ENCODE data around the gene SPTBN5. TPM values are rescaled to one million over a fixed set of nuclear protein-coding genes. Genes with fewer than 3 reads are reported as not detected.

SPTBN5 gene
- total RNA-seq, 2 donors from 2014 or later = 0.72 to 2.3 TPM

DNA sequence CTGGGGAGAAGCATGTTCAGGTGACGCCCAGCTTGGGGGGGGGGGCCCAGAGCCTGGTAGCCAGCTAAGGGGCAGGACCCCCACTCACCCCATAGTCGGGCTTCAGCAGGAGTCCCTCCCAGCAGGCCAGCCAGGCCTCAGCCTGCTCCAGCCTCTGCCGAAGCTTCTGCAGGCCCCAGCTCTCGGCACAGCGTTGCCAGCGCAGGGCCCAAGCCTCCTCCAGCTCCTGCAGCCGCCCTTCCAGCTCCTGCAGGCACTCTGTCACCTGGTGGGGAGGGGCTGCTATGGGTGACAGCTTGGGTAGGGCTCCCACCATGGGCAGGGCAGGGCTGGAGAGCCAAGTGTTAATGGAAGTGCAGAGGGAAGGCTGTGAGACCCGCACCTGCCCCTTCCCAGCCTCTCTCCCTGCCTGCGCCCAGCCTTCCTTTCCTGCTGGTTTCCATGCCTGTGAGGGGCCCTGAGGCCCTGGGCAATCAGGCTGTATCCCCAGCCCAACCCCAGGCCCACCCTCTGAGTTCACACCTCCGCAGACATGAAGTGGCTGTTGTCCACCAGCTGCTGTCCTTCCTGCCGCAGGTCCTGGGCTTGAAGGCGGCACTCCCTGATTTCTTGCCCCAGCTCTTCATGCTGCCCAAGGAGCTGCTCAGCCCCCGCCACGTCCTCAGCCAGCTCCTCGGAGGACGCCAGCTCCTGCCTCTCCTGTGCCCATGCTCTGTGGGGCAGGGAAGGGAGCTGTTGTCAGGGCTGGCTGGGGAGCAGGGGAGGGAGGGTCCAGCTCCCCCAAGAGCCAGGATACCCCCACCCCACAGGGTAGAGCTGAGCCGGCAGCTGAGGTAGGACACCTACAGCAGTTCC lies 40.9 kb downstream of the SPTBN5 start:
- no peak overlapping the region for H3K27ac ChIP-seq
- intact Hi-C loops (cut with DNase I) = no loop called here
- H3K9ac ChIP-seq (ENCODE audit: low read depth in 2 of 2, low read length in 2 of 2) = no peak overlapping the region
- H3K27me3 ChIP-seq = no peaks in the 10 kb centered on the region
- H3K36me3 ChIP-seq = no peaks in the 10 kb centered on the region
- TF ChIP-seq, protein P1, sequence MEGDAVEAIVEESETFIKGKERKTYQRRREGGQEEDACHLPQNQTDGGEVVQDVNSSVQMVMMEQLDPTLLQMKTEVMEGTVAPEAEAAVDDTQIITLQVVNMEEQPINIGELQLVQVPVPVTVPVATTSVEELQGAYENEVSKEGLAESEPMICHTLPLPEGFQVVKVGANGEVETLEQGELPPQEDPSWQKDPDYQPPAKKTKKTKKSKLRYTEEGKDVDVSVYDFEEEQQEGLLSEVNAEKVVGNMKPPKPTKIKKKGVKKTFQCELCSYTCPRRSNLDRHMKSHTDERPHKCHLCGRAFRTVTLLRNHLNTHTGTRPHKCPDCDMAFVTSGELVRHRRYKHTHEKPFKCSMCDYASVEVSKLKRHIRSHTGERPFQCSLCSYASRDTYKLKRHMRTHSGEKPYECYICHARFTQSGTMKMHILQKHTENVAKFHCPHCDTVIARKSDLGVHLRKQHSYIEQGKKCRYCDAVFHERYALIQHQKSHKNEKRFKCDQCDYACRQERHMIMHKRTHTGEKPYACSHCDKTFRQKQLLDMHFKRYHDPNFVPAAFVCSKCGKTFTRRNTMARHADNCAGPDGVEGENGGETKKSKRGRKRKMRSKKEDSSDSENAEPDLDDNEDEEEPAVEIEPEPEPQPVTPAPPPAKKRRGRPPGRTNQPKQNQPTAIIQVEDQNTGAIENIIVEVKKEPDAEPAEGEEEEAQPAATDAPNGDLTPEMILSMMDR (IDR thresholded peaks at IDR 0.05) = no peak
- H3K4me1 ChIP-seq = no peaks in the 10 kb centered on the region
- H3K9me3 ChIP-seq = no peaks in the 10 kb centered on the region
- no peak overlapping the region for H3K4me3 ChIP-seq
- DNase-seq = no peak

DNA sequence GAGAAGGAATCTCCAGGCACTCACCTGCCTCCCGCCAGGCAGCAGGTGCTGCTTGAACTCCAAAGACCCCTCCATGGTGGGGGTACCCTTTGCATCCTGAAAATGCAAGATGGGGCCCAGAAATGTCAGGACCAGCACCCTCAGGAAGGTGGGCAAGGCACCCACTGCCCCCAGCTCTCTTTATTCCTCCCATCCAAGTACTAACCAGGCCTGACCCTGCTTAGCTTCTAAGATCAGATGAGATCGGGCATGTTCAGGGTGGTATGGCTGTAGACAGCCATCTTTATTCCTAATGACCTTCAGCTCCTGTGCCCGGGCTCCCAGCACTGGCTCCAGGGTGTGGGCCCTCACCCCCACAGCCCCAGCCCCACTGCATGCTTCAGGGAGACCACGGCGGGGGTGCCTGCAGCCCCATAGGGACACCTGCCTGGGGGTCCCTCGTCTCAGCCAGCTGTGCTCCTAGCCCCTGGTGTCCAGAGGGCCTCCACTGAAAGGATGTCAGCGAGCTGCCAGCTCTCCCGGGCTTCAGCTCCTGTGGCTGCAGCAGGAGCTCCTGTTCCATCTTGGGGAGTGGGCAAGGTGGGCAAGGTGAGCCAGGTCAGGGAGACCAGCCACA lies 42.0 kb downstream of the SPTBN5 start:
- Histone ChIP-seq H3K9me3 (no peaks in the 10 kb centered on the region), H3K27me3 (no peaks in the 10 kb centered on the region), H3K4me3 (no peak overlapping the region), H3K4me1 (no peaks in the 10 kb centered on the region), H3K36me3 (peaks cover 3% of the 10 kb centered on the region), H3K27ac (no peak overlapping the region), H3K9ac (ENCODE audit: low read depth in 2 of 2, low read length in 2 of 2) (no peak overlapping the region)
- intact Hi-C loops (cut with DNase I) = no loop called here
- DNase-seq = no peak
- TF ChIP-seq, protein P1 (IDR thresholded peaks at IDR 0.05) = no peak

DNA sequence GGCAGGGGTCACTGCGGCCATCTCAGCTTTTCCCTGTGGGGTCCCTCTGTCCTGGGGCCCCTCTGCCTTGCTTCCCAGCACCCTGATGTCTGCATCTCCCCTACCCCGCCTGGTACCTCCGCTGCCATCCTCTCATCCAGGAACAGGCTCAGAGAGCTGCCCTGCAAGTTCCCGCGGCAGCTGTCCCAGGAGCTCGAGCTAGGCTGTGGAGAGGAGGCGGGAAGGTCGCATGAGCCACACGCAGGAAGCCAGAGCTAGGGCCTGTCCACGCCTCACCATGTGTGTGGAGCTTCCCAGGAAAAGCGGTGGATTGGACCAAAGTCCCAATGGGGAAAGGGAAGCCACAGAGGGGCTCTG lies 42.7 kb downstream of the SPTBN5 start:
- no peak overlapping the region for H3K9ac ChIP-seq (ENCODE audit: low read depth in 2 of 2, low read length in 2 of 2)
- H3K27me3 ChIP-seq = no peaks in the 10 kb centered on the region
- no peak overlapping the region for H3K27ac ChIP-seq
- no peaks in the 10 kb centered on the region for H3K9me3 ChIP-seq
- intact Hi-C loops (cut with DNase I) = no loop called here
- TF ChIP-seq, protein P1 (IDR thresholded peaks at IDR 0.05) = no peak
- no peak for DNase-seq
- peaks cover 7% of the 10 kb centered on the region for H3K36me3 ChIP-seq
- H3K4me1 ChIP-seq = no peaks in the 10 kb centered on the region
- H3K4me3 ChIP-seq = no peak overlapping the region

DNA sequence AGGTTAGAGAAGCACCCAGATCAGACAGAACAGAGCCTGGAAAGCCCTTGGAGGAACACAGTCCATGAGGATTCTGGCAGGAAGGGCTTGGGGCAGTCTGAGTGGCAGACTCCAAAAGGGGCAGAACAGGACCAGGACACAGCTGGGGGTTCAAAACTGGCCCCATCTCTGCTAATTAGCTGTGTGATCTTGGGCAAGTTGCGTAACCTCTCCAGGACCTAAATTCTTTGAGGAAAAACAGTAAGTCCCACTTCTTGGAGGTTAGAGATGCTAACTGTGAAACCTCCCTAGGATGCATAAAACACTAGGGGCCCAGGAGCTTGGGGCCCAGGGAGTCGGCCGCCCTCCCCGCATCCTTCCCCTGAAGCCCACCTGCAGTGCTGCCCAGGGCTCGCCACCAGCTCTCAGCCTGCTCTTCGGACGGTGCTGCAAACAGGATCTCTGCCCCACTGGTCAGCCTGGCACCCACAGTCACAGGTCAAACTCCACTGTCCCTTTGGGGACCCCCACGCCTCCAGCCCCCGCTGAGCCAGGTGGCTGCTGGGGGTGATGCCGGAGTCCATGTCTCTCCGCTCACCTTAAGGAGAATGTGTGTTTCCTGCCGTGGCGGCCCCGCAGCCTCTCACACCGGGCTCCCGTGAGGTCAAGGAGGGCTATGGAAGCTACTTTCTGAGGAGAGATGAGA lies 43.2 kb downstream of the SPTBN5 start:
- intact Hi-C loops (cut with DNase I) = no loop called here
- H3K9ac ChIP-seq (ENCODE audit: low read depth in 2 of 2, low read length in 2 of 2) = no peak overlapping the region
- no peaks in the 10 kb centered on the region for H3K9me3 ChIP-seq
- H3K27me3 ChIP-seq = no peaks in the 10 kb centered on the region
- H3K27ac ChIP-seq = no peak overlapping the region
- no peak for DNase-seq
- no peaks in the 10 kb centered on the region for H3K4me1 ChIP-seq
- peaks cover 7% of the 10 kb centered on the region for H3K36me3 ChIP-seq
- H3K4me3 ChIP-seq = no peak overlapping the region
- TF ChIP-seq, protein P1 (IDR thresholded peaks at IDR 0.05) = no peak

DNA sequence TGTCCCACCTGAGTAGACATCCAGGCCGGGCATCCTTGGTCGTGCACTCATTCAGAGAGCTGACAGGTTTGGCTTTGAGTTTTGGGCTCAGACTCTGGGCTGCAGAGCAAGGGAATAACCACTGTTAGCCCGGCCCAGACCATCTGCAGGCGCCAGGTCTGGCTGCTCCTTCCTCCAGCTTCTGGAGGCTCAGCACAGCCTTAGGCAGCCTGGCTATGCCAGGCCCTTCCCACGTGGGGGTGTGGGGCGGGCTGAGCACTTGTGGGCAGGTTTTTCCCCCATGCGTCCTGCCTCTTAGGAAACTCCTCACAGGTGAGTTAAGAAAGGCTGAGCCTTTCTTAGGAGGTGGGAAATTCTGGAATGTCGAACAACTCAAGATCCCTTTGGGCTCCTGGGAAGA lies 44.0 kb downstream of the SPTBN5 start:
- peaks cover 7% of the 10 kb centered on the region for H3K36me3 ChIP-seq
- H3K9ac ChIP-seq (ENCODE audit: low read depth in 2 of 2, low read length in 2 of 2) = no peak overlapping the region
- DNase-seq = no peak
- H3K4me1 ChIP-seq = no peaks in the 10 kb centered on the region
- no peaks in the 10 kb centered on the region for H3K27me3 ChIP-seq
- no peak overlapping the region for H3K4me3 ChIP-seq
- no peaks in the 10 kb centered on the region for H3K9me3 ChIP-seq
- intact Hi-C loops (cut with DNase I) = no loop called here
- TF ChIP-seq, protein P1 (IDR thresholded peaks at IDR 0.05) = no peak
- no peak overlapping the region for H3K27ac ChIP-seq
